Memory B cell (primary cell): ENCODE data around the gene NAE1.
"Not testable (repeated sequence)": the region's sequence is repeated elsewhere in the genome, so short reads cannot be mapped to it uniquely, and the experiment has no call there.

ENCODE experiments used
- ATAC-seq: fragments of 150-1000 bp; cut with Tn5 transposase; 2 replicates; pipeline ENCODE4 v1.10.0; 2021; ENCODE audit warnings: low read depth, mild to moderate bottlenecking, moderate library complexity
- DNase-seq, 2 donors: peaks; one replicate each; pipeline ENCODE4 v3.0.0; 2022; ENCODE audit warnings: low spot score in 2 of 2
- H3K27ac Mint-ChIP-seq: one replicate; pipeline ENCODE4 v1.8.0; 2022; ENCODE audit warnings: mild to moderate bottlenecking, moderate library complexity, mixed read lengths
- H3K27me3 Mint-ChIP-seq: one replicate; pipeline ENCODE4 v1.8.0; 2022; ENCODE audit warnings: mixed read lengths
- H3K36me3 Mint-ChIP-seq: one replicate; pipeline ENCODE4 v1.8.0; 2022; ENCODE audit warnings: mild to moderate bottlenecking, mixed read lengths
- H3K4me1 Mint-ChIP-seq: one replicate; pipeline ENCODE4 v1.8.0; 2022; ENCODE audit warnings: mixed read lengths
- H3K4me3 Mint-ChIP-seq: one replicate; pipeline ENCODE4 v1.8.0; 2022; ENCODE audit warnings: mild to moderate bottlenecking, moderate library complexity, mixed read lengths
- H3K9me3 Mint-ChIP-seq: one replicate; pipeline ENCODE4 v1.8.0; 2022; ENCODE audit warnings: mixed read lengths

NAE1 gene

DNA sequence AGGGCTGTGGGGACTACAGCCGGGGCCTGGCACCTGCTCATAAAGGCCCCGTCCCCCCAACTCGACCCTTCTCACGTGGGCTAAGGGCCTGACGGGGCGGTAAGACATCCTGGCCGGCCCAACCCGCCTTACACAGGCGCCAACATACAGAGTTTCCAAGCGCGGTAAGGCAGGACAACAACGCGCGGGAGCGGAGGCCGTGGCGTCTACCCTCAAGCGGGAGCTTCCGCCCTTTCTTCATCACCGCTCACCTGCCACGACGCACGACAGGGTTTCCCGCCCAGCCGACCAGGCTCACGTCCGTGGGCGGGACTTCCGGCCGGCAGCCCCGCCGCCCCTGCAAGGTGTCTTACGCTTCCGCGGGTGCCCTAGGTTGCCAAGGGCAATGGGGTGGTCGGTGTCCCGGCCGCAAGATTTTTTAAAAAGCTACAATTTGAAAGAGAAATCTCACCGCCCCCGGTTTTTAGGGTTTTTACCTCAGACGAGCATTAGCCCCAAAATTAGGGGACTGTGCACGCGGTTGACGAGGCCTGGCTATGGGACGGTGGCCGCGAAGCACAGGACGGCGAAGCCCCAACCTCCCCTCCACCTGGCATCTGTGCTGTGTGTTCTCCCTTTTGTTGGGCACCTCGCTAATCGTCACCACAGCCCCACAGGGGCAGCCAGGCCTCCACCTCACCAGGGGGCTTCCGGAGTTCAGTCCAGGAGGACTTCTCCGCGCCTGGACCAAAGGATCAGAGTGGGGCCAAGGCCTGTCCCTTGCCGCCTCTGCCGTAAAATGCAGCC lies 29.3 kb downstream of the NAE1 start, which contains the start of gene TERB1:
Gene TERB1 (minus strand): TSS at position 265 of the 786 bp plus-strand sequence. CDS start 4,786 bp downstream, outside the sequence.
- no peak within 1 kb of the TSS for H3K4me3 Mint-ChIP-seq
- no peak for ATAC-seq
- no peaks in the 10 kb centered on the region for H3K9me3 Mint-ChIP-seq
- peaks cover 18% of the 10 kb centered on the region for H3K36me3 Mint-ChIP-seq
- no peak within 1 kb of the TSS for H3K27ac Mint-ChIP-seq
- no peak for DNase-seq
- H3K27me3 Mint-ChIP-seq: no peaks in the 10 kb centered on the region
- no peaks in the 10 kb centered on the region for H3K4me1 Mint-ChIP-seq

DNA sequence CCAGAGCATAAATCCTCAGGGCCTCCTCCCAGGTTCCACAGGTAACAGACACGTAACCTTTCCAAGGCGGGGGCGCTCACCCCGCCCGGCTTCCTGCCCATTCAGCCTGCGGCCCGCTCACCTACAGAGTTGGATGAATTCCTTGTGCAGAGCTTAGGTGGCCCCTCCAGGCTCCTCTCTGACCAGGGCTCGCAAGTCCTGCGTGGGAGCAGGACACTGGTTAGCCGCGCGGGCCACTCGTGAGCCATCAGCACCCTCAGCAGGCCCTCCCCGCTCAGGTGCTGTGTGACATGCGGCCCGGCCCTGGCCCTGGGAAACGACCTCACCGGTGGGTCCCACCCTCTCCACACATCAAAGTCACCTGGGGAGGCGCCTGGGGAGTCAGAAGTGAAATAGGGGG lies 29.9 kb downstream of the NAE1 start:
- H3K4me3 Mint-ChIP-seq: no peak overlapping the region
- H3K36me3 Mint-ChIP-seq: peaks cover 18% of the 10 kb centered on the region
- H3K27ac Mint-ChIP-seq: no peak overlapping the region
- H3K9me3 Mint-ChIP-seq: no peaks in the 10 kb centered on the region
- DNase-seq (no peak), ATAC-seq (no peak)
- no peaks in the 10 kb centered on the region for H3K4me1 Mint-ChIP-seq
- no peaks in the 10 kb centered on the region for H3K27me3 Mint-ChIP-seq

DNA sequence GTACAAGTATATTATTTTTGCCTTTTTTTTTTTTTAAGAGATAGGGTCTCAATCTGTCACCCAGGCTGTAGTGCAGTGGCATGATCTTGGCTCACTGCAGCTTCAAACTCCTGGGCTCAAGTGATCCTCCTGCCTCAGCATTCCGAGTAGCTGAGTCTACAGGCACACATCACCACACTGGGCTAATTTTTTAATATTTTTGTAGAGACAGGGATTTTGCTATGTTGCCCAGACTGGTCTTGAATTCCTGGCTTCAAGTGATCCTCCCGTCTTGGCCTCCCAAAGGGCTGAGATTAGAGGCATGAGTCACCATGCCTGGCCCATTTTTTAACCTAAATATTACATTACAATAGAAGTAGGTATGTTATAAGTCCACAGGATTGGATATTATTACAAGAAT lies 32.6 kb downstream of the NAE1 start:
- H3K36me3 Mint-ChIP-seq: no peaks in the 10 kb centered on the region
- ATAC-seq (no peak), DNase-seq (no peak)
- H3K27me3 Mint-ChIP-seq: no peaks in the 10 kb centered on the region
- no peaks in the 10 kb centered on the region for H3K4me1 Mint-ChIP-seq
- H3K27ac Mint-ChIP-seq: no peak overlapping the region
- H3K9me3 Mint-ChIP-seq: peaks cover 1% of the 10 kb centered on the region
- no peak overlapping the region for H3K4me3 Mint-ChIP-seq

DNA sequence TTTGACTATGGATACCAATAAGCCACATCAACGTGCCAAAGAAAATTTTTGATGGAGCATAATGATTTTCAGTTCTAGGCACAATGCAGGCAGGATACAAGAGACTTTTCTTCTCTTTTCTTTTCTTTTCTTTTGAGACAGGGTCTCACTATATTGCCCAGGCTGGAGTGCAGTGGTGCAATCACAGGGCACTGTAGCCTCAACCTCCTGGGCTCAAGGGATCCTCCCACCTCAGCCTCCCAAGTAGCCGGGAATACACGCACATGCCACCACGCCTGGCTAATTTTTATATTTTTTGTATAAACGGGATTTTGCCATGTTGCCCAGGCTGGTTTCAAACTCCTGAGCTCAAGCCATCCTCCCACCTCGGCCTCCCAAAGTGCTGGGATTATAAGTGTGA lies 36.8 kb downstream of the NAE1 start:
- not testable (repeated sequence) for H3K27me3 Mint-ChIP-seq, DNase-seq, H3K27ac Mint-ChIP-seq, ATAC-seq, H3K36me3 Mint-ChIP-seq, H3K9me3 Mint-ChIP-seq, H3K4me3 Mint-ChIP-seq, H3K4me1 Mint-ChIP-seq

DNA sequence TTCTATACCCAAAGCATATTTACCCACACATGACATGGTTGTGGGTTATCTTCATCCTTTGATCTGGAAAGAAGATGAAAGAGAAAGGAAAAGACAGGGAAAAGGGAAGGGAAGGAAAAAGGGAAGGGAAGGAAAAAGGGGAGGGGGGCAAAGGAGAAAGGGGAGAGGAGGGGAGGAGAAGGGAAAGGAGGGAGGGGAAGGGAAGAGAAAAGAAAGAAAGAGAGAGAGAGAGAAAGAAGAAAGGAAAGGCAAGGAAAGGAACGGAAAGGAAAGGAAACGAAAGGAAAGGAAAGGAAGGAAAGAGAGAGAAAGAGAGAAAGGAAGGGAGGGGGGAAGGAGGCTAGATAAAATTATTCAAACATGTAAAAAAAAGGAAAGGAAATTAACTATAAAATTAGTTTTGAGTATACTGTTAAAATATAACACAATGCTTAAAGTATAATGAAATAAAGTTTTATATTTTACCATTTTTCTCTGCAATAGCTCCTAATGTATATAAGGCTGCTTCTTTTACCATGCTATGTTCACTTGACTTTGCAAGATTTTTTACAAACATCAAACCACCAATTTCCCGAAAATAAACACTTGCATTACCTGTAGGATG lies 40.5 kb downstream of the NAE1 start:
- Mint-ChIP-seq H3K9me3 (peaks cover 1% of the 10 kb centered on the region), H3K4me1 (no peaks in the 10 kb centered on the region), H3K27me3 (no peaks in the 10 kb centered on the region), H3K36me3 (no peaks in the 10 kb centered on the region), H3K27ac (no peak overlapping the region), H3K4me3 (no peak overlapping the region)
- DNase-seq: no peak
- ATAC-seq: no peak

DNA sequence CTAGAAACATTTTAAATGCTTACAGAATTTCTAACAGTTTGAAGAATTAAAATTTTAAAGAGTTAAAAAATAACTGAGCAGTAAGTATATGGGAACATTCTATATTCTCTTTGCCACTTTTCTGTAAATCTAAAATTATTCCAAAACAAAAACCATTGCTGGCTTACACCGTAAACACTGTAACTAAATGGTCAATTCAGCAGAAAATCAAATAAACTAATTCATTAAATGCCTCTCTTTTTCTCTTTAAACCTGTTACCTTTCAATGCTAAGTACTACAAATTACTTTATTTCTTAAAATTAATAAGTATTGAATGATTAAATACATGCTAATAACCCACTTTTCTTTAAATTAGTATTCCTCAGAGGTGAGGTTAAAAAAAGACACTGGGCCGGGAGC lies 43.3 kb downstream of the NAE1 start:
- H3K27ac Mint-ChIP-seq: no peak overlapping the region
- no peak overlapping the region for H3K4me3 Mint-ChIP-seq
- no peaks in the 10 kb centered on the region for H3K36me3 Mint-ChIP-seq
- H3K9me3 Mint-ChIP-seq: no peaks in the 10 kb centered on the region
- ATAC-seq (no peak), DNase-seq (no peak)
- no peaks in the 10 kb centered on the region for H3K4me1 Mint-ChIP-seq
- no peaks in the 10 kb centered on the region for H3K27me3 Mint-ChIP-seq

DNA sequence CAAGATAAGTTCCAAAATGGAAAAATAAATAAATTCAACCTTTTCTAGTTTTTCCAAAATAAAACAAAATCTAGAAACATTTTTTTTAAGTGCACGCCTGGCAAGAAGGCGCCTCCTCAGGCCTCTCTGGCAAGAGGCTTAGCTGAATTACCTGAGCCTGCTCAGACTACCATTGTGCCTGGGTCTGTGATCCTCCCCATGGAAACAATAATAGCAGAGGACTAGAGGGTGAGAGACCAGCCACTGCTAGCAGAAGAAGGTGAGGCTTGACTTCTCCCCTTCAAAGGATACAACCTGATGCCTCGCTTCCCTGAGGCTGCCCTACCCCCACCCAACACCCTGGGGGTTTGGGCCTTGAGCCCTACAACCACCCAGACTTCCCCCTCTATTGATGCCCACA lies 44.2 kb downstream of the NAE1 start:
- Mint-ChIP-seq H3K4me3 (no peak overlapping the region), H3K27me3 (no peaks in the 10 kb centered on the region), H3K36me3 (no peaks in the 10 kb centered on the region), H3K27ac (no peak overlapping the region), H3K9me3 (no peaks in the 10 kb centered on the region), H3K4me1 (no peaks in the 10 kb centered on the region)
- DNase-seq (no peak), ATAC-seq (no peak)

DNA sequence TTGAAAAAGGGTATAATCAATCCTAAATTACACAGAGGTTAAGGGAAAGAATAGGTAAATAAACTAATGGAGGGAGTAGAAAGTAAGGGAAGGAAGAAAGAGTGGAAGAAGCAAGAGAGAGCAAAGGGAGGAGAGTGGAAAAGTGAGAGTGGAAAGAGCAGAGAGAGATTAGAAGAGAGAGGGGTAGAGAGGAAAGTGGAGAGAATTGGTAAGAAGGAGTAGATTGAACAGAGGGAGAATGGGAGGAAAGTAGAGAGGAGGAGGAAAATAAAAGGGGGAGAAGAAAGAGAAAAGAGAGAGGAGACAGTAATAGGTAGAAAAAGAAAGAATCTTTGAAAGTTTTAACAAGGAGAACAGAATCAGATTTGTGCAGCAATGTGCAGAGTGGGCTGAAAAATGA lies 54.3 kb downstream of the NAE1 start:
- ATAC-seq: no peak
- Mint-ChIP-seq H3K36me3 (peaks cover 5% of the 10 kb centered on the region), H3K27me3 (no peaks in the 10 kb centered on the region), H3K4me1 (no peaks in the 10 kb centered on the region), H3K4me3 (no peak overlapping the region), H3K27ac (no peak overlapping the region), H3K9me3 (peaks cover 5% of the 10 kb centered on the region)
- DNase-seq: no peak

DNA sequence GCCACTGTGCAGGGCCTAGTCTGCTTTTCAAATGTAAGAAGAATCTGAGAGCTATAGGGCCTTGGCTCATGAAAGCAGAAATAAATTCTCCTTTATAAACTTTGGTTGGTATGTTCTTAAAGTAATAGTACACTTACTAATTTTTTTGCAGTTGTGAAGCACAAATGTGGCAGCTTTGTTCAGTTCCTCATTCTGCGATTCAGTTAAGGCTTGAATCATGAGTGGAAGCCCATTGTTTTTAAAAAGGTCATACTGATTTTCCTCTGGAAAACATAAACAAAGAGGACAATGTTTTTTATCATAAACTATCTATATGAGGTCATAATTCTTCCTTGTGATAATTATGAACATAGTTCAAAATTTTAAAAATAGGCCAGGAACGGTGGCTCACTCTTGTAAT lies 55.8 kb downstream of the NAE1 start:
- peaks cover 5% of the 10 kb centered on the region for H3K36me3 Mint-ChIP-seq
- ATAC-seq: no peak
- peaks cover 5% of the 10 kb centered on the region for H3K9me3 Mint-ChIP-seq
- H3K4me1 Mint-ChIP-seq: no peaks in the 10 kb centered on the region
- H3K27me3 Mint-ChIP-seq: no peaks in the 10 kb centered on the region
- H3K4me3 Mint-ChIP-seq: no peak overlapping the region
- DNase-seq: no peak
- H3K27ac Mint-ChIP-seq: no peak overlapping the region

DNA sequence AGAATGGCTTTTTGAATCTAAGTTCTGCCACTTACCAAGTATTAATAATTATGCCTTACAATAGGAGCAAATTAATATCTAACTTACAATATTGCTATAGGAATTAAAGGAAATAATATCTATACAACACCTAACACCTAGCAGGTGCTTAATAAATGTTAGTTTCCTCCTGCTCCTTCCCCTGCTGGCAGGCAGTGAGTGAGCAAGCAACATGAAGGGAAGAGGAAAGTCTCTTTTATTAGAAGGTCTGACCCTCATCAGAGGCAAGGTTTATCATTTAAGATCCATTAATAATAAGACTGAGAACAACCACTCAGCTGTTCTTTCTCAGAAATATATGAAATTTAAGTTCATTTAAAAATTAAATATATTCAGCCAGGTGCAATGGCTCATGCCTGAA lies 72.7 kb downstream of the NAE1 start:
- no peak overlapping the region for H3K27ac Mint-ChIP-seq
- H3K36me3 Mint-ChIP-seq: no peaks in the 10 kb centered on the region
- H3K27me3 Mint-ChIP-seq: peaks cover 4% of the 10 kb centered on the region
- ATAC-seq (no peak), DNase-seq (no peak)
- H3K9me3 Mint-ChIP-seq: no peaks in the 10 kb centered on the region
- no peak overlapping the region for H3K4me3 Mint-ChIP-seq
- no peaks in the 10 kb centered on the region for H3K4me1 Mint-ChIP-seq

DNA sequence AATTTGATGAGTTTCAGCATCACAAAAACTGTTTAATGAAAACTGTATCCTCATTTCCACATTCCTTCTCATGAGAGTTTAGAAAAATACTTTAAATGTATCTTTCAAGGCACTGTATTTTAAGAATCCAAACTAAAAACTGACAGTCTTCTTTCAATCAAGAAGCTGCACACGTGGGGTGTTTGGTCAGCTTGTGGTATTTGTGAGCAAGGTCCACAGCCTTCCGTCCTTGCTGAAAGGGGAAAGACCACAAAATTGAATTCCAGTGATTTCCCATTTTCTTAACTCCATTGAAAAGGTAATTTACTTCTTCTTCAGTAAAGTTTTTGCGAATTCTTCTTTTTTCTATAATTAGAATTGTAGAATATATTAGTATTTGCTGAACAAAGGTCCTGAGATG lies 76.0 kb downstream of the NAE1 start:
- H3K9me3 Mint-ChIP-seq: no peaks in the 10 kb centered on the region

DNA sequence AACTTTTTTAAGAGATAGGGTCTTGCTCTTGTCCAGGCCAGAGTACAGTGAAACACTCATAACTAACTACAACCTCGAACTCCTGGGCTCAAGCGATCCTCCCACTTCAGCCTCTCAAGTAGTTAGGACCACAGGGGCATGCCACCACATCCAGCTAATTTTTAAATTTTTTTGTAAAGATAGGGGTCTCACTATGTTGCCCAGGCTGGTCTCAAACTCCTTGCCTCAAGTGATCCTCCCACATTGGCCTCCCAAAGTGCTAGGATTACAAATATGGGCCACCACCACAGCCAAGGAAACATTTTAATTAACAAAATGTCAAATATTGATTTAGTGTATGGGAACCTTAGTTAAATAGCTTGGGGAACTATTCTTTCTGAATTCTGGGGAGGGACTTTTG lies 76.6 kb downstream of the NAE1 start:
- Mint-ChIP-seq H3K27me3 (peaks cover 10% of the 10 kb centered on the region), H3K4me1 (peaks cover 16% of the 10 kb centered on the region), H3K9me3 (no peaks in the 10 kb centered on the region), H3K36me3 (peaks cover 2% of the 10 kb centered on the region), H3K4me3 (no peak overlapping the region), H3K27ac (no peak overlapping the region)
- DNase-seq (no peak), ATAC-seq (no peak)

More for the DNA sequence above, 76.0 kb downstream of the NAE1 start:
- DNase-seq (no peak), ATAC-seq (no peak)
- no peak overlapping the region for H3K4me3 Mint-ChIP-seq
- no peaks in the 10 kb centered on the region for H3K36me3 Mint-ChIP-seq
- peaks cover 11% of the 10 kb centered on the region for H3K27me3 Mint-ChIP-seq
- H3K4me1 Mint-ChIP-seq: peaks cover 14% of the 10 kb centered on the region
- no peak overlapping the region for H3K27ac Mint-ChIP-seq

DNA sequence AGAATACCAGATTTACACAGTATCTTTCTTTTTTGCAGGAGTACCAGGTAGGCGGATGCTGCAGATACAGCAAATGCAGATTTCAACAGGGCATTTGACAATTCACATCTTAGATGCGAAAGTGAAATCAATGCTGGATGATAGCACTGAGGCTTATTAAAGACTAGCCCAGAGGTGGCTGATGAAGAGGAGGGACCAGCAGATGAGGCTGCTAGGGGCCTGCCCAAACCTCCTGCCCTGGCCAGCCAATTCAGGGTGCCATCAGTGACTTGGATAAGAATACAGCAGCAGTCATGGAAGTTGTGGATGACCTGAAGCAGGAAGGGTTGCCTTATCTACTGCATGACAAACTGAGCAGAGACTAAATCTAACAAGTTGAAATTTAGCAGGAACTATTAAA lies 77.8 kb downstream of the NAE1 start:
- Mint-ChIP-seq H3K4me1 (peaks cover 16% of the 10 kb centered on the region), H3K27ac (no peak overlapping the region), H3K4me3 (no peak overlapping the region), H3K36me3 (peaks cover 9% of the 10 kb centered on the region), H3K27me3 (peaks cover 9% of the 10 kb centered on the region), H3K9me3 (no peaks in the 10 kb centered on the region)
- ATAC-seq (no peak), DNase-seq (no peak)
